Activated CD8-positive, alpha-beta T cell treated with anti-CD3 and anti-CD28 coated beads for 36 hours (primary cell): ENCODE measurements around the gene PLP2. TPM values are rescaled to one million over a fixed set of nuclear protein-coding genes. Genes with fewer than 3 reads are reported as not detected.
"Not testable (repeated sequence)": the region's sequence is repeated elsewhere in the genome, so short reads cannot be mapped to it uniquely, and the experiment has no call there.

Experiments
- ATAC-seq: fragments of 200-7000 bp; cut with Tn5 transposase; one replicate; pipeline ENCODE4 v1.10.0; 2021; ENCODE audit warnings: mild to moderate bottlenecking, moderate library complexity
- CTCF ChIA-PET: fragments of 350-600 bp; sonication (Branson Sonifier 250); formaldehyde crosslinking; loops from one replicate; lab custom pipeline; 2021; ENCODE audit warnings: antibody characterized with exemption; lab: Charles Lee
- POLR2A ChIA-PET: fragments of 350-600 bp; sonication (Branson Sonifier 250); formaldehyde crosslinking; loops from one replicate; lab custom pipeline; 2021; ENCODE audit warnings: antibody characterized with exemption; lab: Charles Lee
- DNase-seq: peaks from one replicate; pipeline ENCODE4 v3.0.0-alpha.2; 2020
- H3K27ac Mint-ChIP-seq: one replicate; pipeline ENCODE4 v1.8.0; 2021; ENCODE audit warnings: mild to moderate bottlenecking, mixed read lengths
- H3K27me3 Mint-ChIP-seq: one replicate; pipeline ENCODE4 v1.8.0; 2021; ENCODE audit warnings: mixed read lengths
- H3K36me3 Mint-ChIP-seq: one replicate; pipeline ENCODE4 v1.8.0; 2021; ENCODE audit warnings: low read depth, mixed read lengths
- H3K4me1 Mint-ChIP-seq: one replicate; pipeline ENCODE4 v1.8.0; 2021; ENCODE audit warnings: low read depth, mixed read lengths
- H3K4me3 Mint-ChIP-seq: one replicate; pipeline ENCODE4 v1.8.0; 2021; ENCODE audit warnings: mild to moderate bottlenecking, moderate library complexity, mixed read lengths
- H3K9me3 Mint-ChIP-seq: one replicate; pipeline ENCODE4 v1.8.0; 2021; ENCODE audit warnings: mixed read lengths
- intact Hi-C: fragments of 100-400 bp; cut with micrococcal nuclease; formaldehyde crosslinking; loops from one replicate; pipeline ENCODE4 v1.10.0; 2022
- total RNA-seq, 2 experiments: library from RNA; stranded (reverse); gene quantifications; one replicate each; pipeline ENCODE4 v1.2.3, GENCODE V29; 2021
- TF ChIP-seq, protein P1 (sequence below): fragments of 200-600 bp; IDR thresholded peaks from one replicate; pipeline ENCODE4 v1.8.0; 2022; ENCODE audit warnings: antibody characterized with exemption, mild to moderate bottlenecking

Gene PLP2
- total RNA-seq = 100 to 1,000 TPM; 130 to 136 TPM

GRCh38 chrX:49171752-49172279, at the start of gene PLP2:
Gene PLP2, plus strand, starts transcription at chrX:49171898. Its CDS starts 103 bp downstream, at chrX:49172001.
- ChIA-PET CTCF (interaction anchor here (0.8 to 2.0 kb wide), 2 partner anchors 16 to 19 kb away, joined by 3 to 6 read pairs; no protein-coding TSS in a partner anchor), POLR2A (interaction anchor here (1.4 kb wide), 1 partner anchor 11 kb away, joined by 3 read pairs; no protein-coding TSS in a partner anchor)
- Mint-ChIP-seq H3K4me3 (peak within 1 kb of the TSS; percentile 85), H3K27ac (peak within 1 kb of the TSS; percentile 93), H3K36me3 (peaks cover 29% of the 10 kb centered on the region), H3K9me3 (no peaks in the 10 kb centered on the region), H3K4me1 (peaks cover 24% of the 10 kb centered on the region), H3K27me3 (no peaks in the 10 kb centered on the region)
- ATAC-seq (peak; percentile 59), DNase-seq (peak; percentile 85)
- TF ChIP-seq, protein P1, sequence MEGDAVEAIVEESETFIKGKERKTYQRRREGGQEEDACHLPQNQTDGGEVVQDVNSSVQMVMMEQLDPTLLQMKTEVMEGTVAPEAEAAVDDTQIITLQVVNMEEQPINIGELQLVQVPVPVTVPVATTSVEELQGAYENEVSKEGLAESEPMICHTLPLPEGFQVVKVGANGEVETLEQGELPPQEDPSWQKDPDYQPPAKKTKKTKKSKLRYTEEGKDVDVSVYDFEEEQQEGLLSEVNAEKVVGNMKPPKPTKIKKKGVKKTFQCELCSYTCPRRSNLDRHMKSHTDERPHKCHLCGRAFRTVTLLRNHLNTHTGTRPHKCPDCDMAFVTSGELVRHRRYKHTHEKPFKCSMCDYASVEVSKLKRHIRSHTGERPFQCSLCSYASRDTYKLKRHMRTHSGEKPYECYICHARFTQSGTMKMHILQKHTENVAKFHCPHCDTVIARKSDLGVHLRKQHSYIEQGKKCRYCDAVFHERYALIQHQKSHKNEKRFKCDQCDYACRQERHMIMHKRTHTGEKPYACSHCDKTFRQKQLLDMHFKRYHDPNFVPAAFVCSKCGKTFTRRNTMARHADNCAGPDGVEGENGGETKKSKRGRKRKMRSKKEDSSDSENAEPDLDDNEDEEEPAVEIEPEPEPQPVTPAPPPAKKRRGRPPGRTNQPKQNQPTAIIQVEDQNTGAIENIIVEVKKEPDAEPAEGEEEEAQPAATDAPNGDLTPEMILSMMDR = no peak
- intact Hi-C loops = no loop called here

GRCh38 chrX:49122499-49122898, 49.2 kb upstream of the PLP2 start:
- no peak for ATAC-seq
- Mint-ChIP-seq H3K27me3 (no peaks in the 10 kb centered on the region), H3K36me3 (peaks cover 21% of the 10 kb centered on the region), H3K9me3 (no peaks in the 10 kb centered on the region), H3K4me1 (peaks cover 27% of the 10 kb centered on the region), H3K27ac (peak overlapping the region; percentile 96), H3K4me3 (peak overlapping the region; percentile 97)
- intact Hi-C loops = no loop called here
- DNase-seq = no peak
- TF ChIP-seq, protein P1 = no peak
- ChIA-PET CTCF (interaction anchor here (0.9 kb wide), 1 partner anchor 21 kb away, joined by 3 read pairs; no protein-coding TSS in a partner anchor), POLR2A (interaction anchor here (0.8 to 1.5 kb wide), 3 partner anchors 12 to 37 kb away, joined by 3 to 4 read pairs (median 4); no protein-coding TSS in a partner anchor)

DNA sequence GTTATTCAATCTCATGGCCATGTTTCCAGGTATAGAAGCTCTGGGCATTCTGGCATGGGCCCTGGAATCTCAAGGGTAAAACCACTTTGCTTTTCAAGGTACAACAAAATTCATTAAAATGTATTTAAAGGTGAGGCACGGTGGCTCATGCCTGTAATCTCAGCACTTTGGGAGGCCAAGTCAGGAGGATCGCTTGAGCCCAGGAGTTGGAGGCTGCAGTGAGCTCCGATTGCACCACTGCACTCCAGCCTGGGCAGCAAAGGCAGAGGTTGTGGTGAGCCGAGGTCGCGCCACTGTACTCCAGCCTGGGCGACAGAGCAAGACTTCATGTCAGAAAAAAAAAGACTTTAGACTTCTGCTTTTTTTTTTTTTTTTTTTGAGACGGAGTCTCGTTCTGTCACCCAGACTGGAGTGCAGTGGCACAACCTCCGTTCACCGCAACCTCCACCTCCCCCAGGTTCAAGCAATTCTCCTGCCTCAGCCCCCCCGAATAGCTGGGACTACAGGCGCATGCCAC, 43.9 kb upstream of the PLP2 start:
- intact Hi-C loops, CTCF ChIA-PET, H3K27ac Mint-ChIP-seq, ATAC-seq, H3K27me3 Mint-ChIP-seq, H3K9me3 Mint-ChIP-seq, DNase-seq, POLR2A ChIA-PET, H3K4me1 Mint-ChIP-seq, H3K36me3 Mint-ChIP-seq, H3K4me3 Mint-ChIP-seq: not testable (repeated sequence)

GRCh38 chrX:49129427-49129826, 42.3 kb upstream of the PLP2 start:
- no peak for ATAC-seq

GRCh38 chrX:49132275-49132674, 39.4 kb upstream of the PLP2 start:
- ATAC-seq, H3K27me3 Mint-ChIP-seq, DNase-seq, H3K4me1 Mint-ChIP-seq, CTCF ChIA-PET, H3K4me3 Mint-ChIP-seq, H3K36me3 Mint-ChIP-seq, POLR2A ChIA-PET, H3K9me3 Mint-ChIP-seq, intact Hi-C loops, H3K27ac Mint-ChIP-seq: not testable (repeated sequence)

More at GRCh38 chrX:49129427-49129826, 42.3 kb upstream of the PLP2 start:
- DNase-seq = no peak
- Mint-ChIP-seq H3K36me3 (no peaks in the 10 kb centered on the region), H3K9me3 (no peaks in the 10 kb centered on the region), H3K4me1 (no peaks in the 10 kb centered on the region), H3K27ac (no peak overlapping the region), H3K27me3 (no peaks in the 10 kb centered on the region), H3K4me3 (no peak overlapping the region)
- intact Hi-C loops = no loop called here
- TF ChIP-seq, protein P1 = no peak
- ChIA-PET CTCF (no interaction called here), POLR2A (no interaction called here)

DNA sequence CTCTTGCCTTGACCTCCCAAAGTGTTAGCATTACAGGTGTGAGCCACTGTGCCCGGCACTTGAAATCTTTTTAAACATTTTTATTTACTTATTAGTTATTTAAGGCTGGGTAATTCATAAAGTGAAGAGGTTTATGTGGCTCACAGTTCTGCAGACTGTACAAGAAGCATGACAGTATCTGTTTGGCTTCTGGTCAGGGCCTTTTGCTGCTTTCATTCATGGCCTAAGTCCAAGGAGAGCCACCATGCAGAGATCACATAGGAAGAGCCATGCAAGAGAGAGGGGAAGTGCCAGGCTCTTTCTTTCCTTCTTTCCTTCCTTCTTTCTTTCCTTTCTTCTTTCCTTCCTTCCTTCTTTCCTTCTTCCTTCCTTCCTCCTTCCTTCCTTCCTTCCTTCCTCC, 37.9 kb upstream of the PLP2 start:
- no peak overlapping the region for H3K27ac Mint-ChIP-seq
- CTCF ChIA-PET = no interaction called here
- no peaks in the 10 kb centered on the region for H3K36me3 Mint-ChIP-seq
- no peaks in the 10 kb centered on the region for H3K27me3 Mint-ChIP-seq
- no peak for DNase-seq
- TF ChIP-seq, protein P1 = no peak
- no peak overlapping the region for H3K4me3 Mint-ChIP-seq
- intact Hi-C loops = no loop called here
- H3K9me3 Mint-ChIP-seq = no peaks in the 10 kb centered on the region
- POLR2A ChIA-PET = no interaction called here
- no peaks in the 10 kb centered on the region for H3K4me1 Mint-ChIP-seq
- no peak for ATAC-seq
